ENCODE results near the gene XRCC4.

DNA sequence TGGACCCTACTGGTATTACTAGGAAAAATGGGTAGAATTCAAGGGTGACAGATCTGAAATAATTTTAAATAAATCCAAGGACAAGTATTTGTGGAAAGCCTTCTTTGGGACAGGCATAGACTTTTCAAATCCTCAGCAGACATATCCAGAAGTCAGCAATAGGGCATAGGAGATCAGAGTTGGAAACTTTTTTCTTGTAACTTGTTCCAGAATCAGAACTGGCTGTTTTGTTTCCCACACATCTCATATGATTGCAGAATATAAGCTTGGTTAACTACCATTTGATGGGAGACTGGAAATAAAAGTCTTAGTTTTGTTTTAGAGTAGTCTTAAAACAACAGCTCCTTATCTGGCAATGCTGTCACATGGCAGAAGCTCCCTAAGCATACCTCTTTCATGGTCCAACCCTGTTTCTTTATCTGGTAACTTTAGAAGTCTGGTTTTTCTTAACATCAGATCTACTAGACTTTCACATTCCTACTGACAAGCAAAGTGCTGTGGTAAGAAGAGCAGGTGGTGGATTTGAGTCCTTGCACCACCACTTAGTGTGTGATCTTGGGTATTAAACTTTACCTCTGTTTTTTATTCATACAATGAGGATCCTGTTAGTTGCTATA is 25.1 kb downstream of the XRCC4 start:
- TF ChIP-seq, protein P1, sequence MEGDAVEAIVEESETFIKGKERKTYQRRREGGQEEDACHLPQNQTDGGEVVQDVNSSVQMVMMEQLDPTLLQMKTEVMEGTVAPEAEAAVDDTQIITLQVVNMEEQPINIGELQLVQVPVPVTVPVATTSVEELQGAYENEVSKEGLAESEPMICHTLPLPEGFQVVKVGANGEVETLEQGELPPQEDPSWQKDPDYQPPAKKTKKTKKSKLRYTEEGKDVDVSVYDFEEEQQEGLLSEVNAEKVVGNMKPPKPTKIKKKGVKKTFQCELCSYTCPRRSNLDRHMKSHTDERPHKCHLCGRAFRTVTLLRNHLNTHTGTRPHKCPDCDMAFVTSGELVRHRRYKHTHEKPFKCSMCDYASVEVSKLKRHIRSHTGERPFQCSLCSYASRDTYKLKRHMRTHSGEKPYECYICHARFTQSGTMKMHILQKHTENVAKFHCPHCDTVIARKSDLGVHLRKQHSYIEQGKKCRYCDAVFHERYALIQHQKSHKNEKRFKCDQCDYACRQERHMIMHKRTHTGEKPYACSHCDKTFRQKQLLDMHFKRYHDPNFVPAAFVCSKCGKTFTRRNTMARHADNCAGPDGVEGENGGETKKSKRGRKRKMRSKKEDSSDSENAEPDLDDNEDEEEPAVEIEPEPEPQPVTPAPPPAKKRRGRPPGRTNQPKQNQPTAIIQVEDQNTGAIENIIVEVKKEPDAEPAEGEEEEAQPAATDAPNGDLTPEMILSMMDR (IDR thresholded peaks at IDR 0.05; ENCODE audit: low read depth, low read length) = no peak
- TF ChIP-seq POLR2A (IDR thresholded peaks at IDR 0.05; ENCODE audit: extremely low read depth, insufficient read length) = no peak

Measured in NB4 (cell line).